Psoas muscle (tissue), 8 donors: ENCODE data around the gene TSSC4. TPM values are rescaled to one million over a fixed set of nuclear protein-coding genes. Genes with fewer than 3 reads are reported as not detected.

Experiments used
- ATAC-seq, 4 donors: fragments of 200-7000 bp; cut with Tn5 transposase; one replicate each; pipeline ENCODE4 v1.9.1; 2020; ENCODE audit warnings: moderate library complexity in 3 of 4, mild to moderate bottlenecking in 2 of 4
- DNase-seq, 2 donors: peaks; one replicate each; pipeline ENCODE4 v3.0.0-alpha.2; 2020
- H3K27ac ChIP-seq: fragments of 200-600 bp; one replicate; pipeline ENCODE4 v1.8.0; 2022
- H3K27me3 ChIP-seq, 3 donors: fragments of 200-600 bp in 1 of 3; one replicate each; pipeline versions ENCODE4 v1.6.1 to v1.8.0; 2013 to 2022; ENCODE audit warnings: low read length in 2 of 3, mild to moderate bottlenecking in 2 of 3, moderate library complexity in 1 of 3; ENCODE audit not compliant: insufficient read depth in 3 of 3
- H3K36me3 ChIP-seq, 2 donors: fragments of 200-600 bp in 1 of 2; one replicate each; pipeline versions ENCODE4 v1.6.1 to v1.8.0; 2013 to 2022; ENCODE audit warnings: low read depth in 1 of 2, mild to moderate bottlenecking in 1 of 2, moderate library complexity in 1 of 2; ENCODE audit not compliant: insufficient read depth in 1 of 2
- H3K4me1 ChIP-seq: fragments of 200-600 bp; one replicate; pipeline ENCODE4 v1.8.0; 2022
- H3K4me3 ChIP-seq: fragments of 200-600 bp; one replicate; pipeline ENCODE4 v1.8.0; 2022; ENCODE audit warnings: mild to moderate bottlenecking
- H3K9me3 ChIP-seq: fragments of 200-600 bp; one replicate; pipeline ENCODE4 v1.8.0; 2022
- CTCF ChIP-seq: fragments of 200-600 bp; IDR thresholded peaks from one replicate; pipeline ENCODE4 v1.8.0; 2022; ENCODE audit warnings: antibody characterized with exemption
- WGBS, 3 donors: extraction: QIAGEN DNeasy Blood & Tissue Kit; methylation state at CpG; one replicate each; pipeline versions ENCODE4 v1.1.6 to v1.1.7; 2013; 5-methylcytosine and 5-hydroxymethylcytosine counted together
- intact Hi-C, 2 donors: fragments of 100-400 bp; cut with DNase I; formaldehyde crosslinking; loops; one replicate each; pipeline versions ENCODE4 v1.11.0 to v1.14.2; 2022
- polyA plus RNA-seq, 3 donors: library from polyadenylated mRNA; stranded (reverse); fragments of 200-250 nt; gene quantifications; one replicate each; pipeline ENCODE4 v1.2.3, GENCODE V29; 2013
- total RNA-seq, 4 donors: library from RNA; stranded (reverse); fragmentation: NEBNext Ultra II Directional in 2 of 4; extraction: Animal tissue kit (Norgen Biotek cat#: 25700) in 2 of 4; gene quantifications; one replicate each; pipeline versions ENCODE4 v1.2.1 to v1.2.4, GENCODE V29; 2021 to 2023
- donor health status: healthy with polysubstance abuse.
- donor health status: DM: no; HTN: no; CAD: no; lungs with moderate emphysema.
- donor health status: Bipolar disorder and iron deficiency.
- donor health status: healthy.
- donor health status: DM: yes; HTN: yes; CAD: no.
- donor health status: DM: no; HTN: no; CAD: no.
- donor health status: DM: no; HTN: no; CAD: no.
- donor health status: DM: yes; HTN: yes; CAD: no.

Gene TSSC4
- total and polyA plus RNA-seq, 7 donors: 43.4 to 114 (median 65.5) TPM

- 86 to 89% (median 87%) methylated on average over 15 to 16 of the region's 16 CpGs for WGBS, 3 donors
- DNase-seq (peak in 1 of 2 donors; percentile 21), ATAC-seq (no peak)
- TF ChIP-seq CTCF: no peak
- no peaks in the 10 kb centered on the region for H3K9me3 ChIP-seq
- no peak overlapping the region for H3K27ac ChIP-seq
- H3K36me3 ChIP-seq: no peaks in the 10 kb centered on the region
- H3K4me1 ChIP-seq: no peaks in the 10 kb centered on the region
- intact Hi-C loops: no loop called here
- H3K4me3 ChIP-seq: no peak overlapping the region
- peaks cover 0 to 2% (median 0%) of the 10 kb centered on the region in 3 donors for H3K27me3 ChIP-seq
These were observed 34.9 kb upstream of the TSSC4 start for GRCh38 chr11:2365571-2366210.

GRCh38 chr11:2366276-2366675 lies 34.3 kb upstream of the TSSC4 start:
- Histone ChIP-seq H3K36me3 (no peaks in the 10 kb centered on the region), H3K4me3 (no peak overlapping the region), H3K27ac (no peak overlapping the region), H3K4me1 (no peaks in the 10 kb centered on the region), H3K9me3 (no peaks in the 10 kb centered on the region), H3K27me3 (peaks cover 0 to 2% (median 0%) of the 10 kb centered on the region in 3 donors)
- WGBS, 3 donors: 23 to 32% (median 26%) methylated on average over 10 to 11 of the region's 11 CpGs
- DNase-seq: peak in 1 of 2 donors; percentile 45
- intact Hi-C loops: no loop called here
- ATAC-seq: no peak
- TF ChIP-seq CTCF: no peak

- Histone ChIP-seq H3K9me3 (no peaks in the 10 kb centered on the region), H3K36me3 (no peaks in the 10 kb centered on the region), H3K4me1 (no peaks in the 10 kb centered on the region), H3K4me3 (no peak overlapping the region), H3K27me3 (peaks cover 0 to 2% (median 0%) of the 10 kb centered on the region in 3 donors), H3K27ac (no peak overlapping the region)
- intact Hi-C loops: no loop called here
- TF ChIP-seq CTCF: no peak
- DNase-seq: peak in 1 of 2 donors; percentile 25
- WGBS, 3 donors: 75 to 83% (median 76%) methylated on average over 7 of the region's 7 CpGs
- ATAC-seq: no peak
These were observed 33.8 kb upstream of the TSSC4 start for GRCh38 chr11:2366733-2367132.

GRCh38 chr11:2367266-2368160 lies 33.0 kb upstream of the TSSC4 start:
- peak in 1 of 2 donors; percentile 29 for DNase-seq
- 63 to 71% (median 66%) methylated on average over 17 of the region's 17 CpGs for WGBS, 3 donors

More at GRCh38 chr11:2367266-2368160, 33.0 kb upstream of the TSSC4 start:
- intact Hi-C loops: no loop called here
- peaks cover 0 to 2% (median 0%) of the 10 kb centered on the region in 3 donors for H3K27me3 ChIP-seq
- no peaks in the 10 kb centered on the region for H3K36me3 ChIP-seq
- no peaks in the 10 kb centered on the region for H3K9me3 ChIP-seq
- no peak overlapping the region for H3K27ac ChIP-seq
- no peak for ATAC-seq
- no peak overlapping the region for H3K4me3 ChIP-seq
- no peaks in the 10 kb centered on the region for H3K4me1 ChIP-seq
- TF ChIP-seq CTCF: no peak
